Measurements from ENCODE around the gene DYNLL2.

DNA sequence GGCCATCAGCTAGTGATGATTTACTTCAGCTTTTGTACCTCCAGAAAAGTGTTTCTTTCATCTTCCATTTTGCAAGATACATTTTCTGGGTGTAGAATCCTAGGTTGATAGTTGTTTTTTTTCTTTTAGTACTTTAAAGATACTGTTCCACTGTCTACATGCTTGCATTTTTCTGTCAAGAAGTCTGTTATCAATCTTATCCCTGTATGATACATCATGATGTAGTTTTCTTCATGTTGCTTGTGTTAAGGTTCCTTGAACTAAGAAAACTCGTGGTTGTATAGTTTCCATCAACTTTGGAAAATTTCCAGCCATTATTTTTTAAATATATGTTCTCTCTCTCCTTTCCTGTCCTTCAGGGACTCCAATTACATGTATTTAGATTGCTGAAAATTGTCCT, 24.1 kb downstream of the DYNLL2 start:
- TF ChIP-seq, protein P1, sequence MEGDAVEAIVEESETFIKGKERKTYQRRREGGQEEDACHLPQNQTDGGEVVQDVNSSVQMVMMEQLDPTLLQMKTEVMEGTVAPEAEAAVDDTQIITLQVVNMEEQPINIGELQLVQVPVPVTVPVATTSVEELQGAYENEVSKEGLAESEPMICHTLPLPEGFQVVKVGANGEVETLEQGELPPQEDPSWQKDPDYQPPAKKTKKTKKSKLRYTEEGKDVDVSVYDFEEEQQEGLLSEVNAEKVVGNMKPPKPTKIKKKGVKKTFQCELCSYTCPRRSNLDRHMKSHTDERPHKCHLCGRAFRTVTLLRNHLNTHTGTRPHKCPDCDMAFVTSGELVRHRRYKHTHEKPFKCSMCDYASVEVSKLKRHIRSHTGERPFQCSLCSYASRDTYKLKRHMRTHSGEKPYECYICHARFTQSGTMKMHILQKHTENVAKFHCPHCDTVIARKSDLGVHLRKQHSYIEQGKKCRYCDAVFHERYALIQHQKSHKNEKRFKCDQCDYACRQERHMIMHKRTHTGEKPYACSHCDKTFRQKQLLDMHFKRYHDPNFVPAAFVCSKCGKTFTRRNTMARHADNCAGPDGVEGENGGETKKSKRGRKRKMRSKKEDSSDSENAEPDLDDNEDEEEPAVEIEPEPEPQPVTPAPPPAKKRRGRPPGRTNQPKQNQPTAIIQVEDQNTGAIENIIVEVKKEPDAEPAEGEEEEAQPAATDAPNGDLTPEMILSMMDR (optimal IDR thresholded peaks at IDR 0.05 in 1 of 3, IDR thresholded peaks at IDR 0.05 in 1 of 3, conservative IDR thresholded peaks at IDR 0.05 in 1 of 3; ENCODE audit: extremely low read depth in 1 of 3, insufficient read depth in 2 of 3, low read length in 3 of 3) = no peak
- TF ChIP-seq EZH2 (IDR thresholded peaks at IDR 0.05; ENCODE audit: low read length) = no peak

Measured in keratinocyte (primary cell).